Esophagus (tissue), 2 donors: ENCODE results near the gene STAMBPL1. TPM values are rescaled to one million over a fixed set of nuclear protein-coding genes. Genes with fewer than 3 reads are reported as not detected.
"Not testable (repeated sequence)": the region's sequence is repeated elsewhere in the genome, so short reads cannot be mapped to it uniquely, and the experiment has no call there.

Source experiments
- H3K27ac ChIP-seq, 2 donors: one replicate each; pipeline ENCODE4 v1.5.1; 2013; ENCODE audit warnings: low read depth in 2 of 2, mild to moderate bottlenecking in 2 of 2, inconsistent platforms in 1 of 2, low read length in 1 of 2, moderate library complexity in 1 of 2
- H3K27me3 ChIP-seq, 2 donors: one replicate each; pipeline ENCODE4 v1.6.1; 2013; ENCODE audit warnings: low read length in 2 of 2, control low read depth in 1 of 2, mild to moderate bottlenecking in 1 of 2; ENCODE audit not compliant: insufficient read depth in 2 of 2, control insufficient read depth in 1 of 2
- H3K36me3 ChIP-seq, 2 donors: one replicate each; pipeline ENCODE4 v1.6.1; 2013; ENCODE audit warnings: low read length in 1 of 2; ENCODE audit not compliant: control insufficient read depth in 2 of 2, insufficient read depth in 2 of 2
- H3K4me1 ChIP-seq, 2 donors: one replicate each; pipeline ENCODE4 v1.6.1; 2013; ENCODE audit warnings: low read length in 1 of 2; ENCODE audit not compliant: control insufficient read depth in 2 of 2, insufficient read depth in 2 of 2
- H3K4me3 ChIP-seq, 2 donors: one replicate each; pipeline ENCODE4 v1.5.1; 2013; ENCODE audit warnings: low read length in 2 of 2, mild to moderate bottlenecking in 2 of 2, low read depth in 1 of 2, moderate library complexity in 1 of 2
- H3K9me3 ChIP-seq, 2 donors: one replicate each; pipeline ENCODE4 v1.6.1; 2013; ENCODE audit warnings: mild to moderate bottlenecking in 2 of 2, low read depth in 1 of 2, low read length in 1 of 2, moderate library complexity in 1 of 2; ENCODE audit not compliant: control insufficient read depth in 2 of 2, insufficient read depth in 1 of 2
- WGBS, 2 donors: extraction: QIAGEN DNeasy Blood & Tissue Kit; methylation state at CpG; one replicate each; pipeline ENCODE4 v1.1.7; 2013; 5-methylcytosine and 5-hydroxymethylcytosine counted together
- polyA plus RNA-seq, 2 donors: library from polyadenylated mRNA; stranded (reverse); fragments of 200-250 nt; gene quantifications; one replicate each; pipeline ENCODE4 v1.2.3, GENCODE V29; 2013
- donor health status: healthy with polysubstance abuse.
- donor health status: Bipolar disorder and iron deficiency.

Gene STAMBPL1
- polyA plus RNA-seq, 2 donors = 1.6 to 1.9 TPM

- Histone ChIP-seq H3K27me3 (no peaks in the 10 kb centered on the region), H3K36me3 (no peaks in the 10 kb centered on the region)
- WGBS, 2 donors = 75 to 79% methylated on average over 2 of the region's 2 CpGs
These were observed 5.8 kb upstream of the STAMBPL1 start for GRCh38 chr10:88874281-88874680.

GRCh38 chr10:88875081-88875480 lies 5.0 kb upstream of the STAMBPL1 start:
- Histone ChIP-seq H3K4me1 (no peaks in the 10 kb centered on the region), H3K27ac (no peak overlapping the region), H3K27me3 (no peaks in the 10 kb centered on the region), H3K36me3 (no peaks in the 10 kb centered on the region), H3K9me3 (no peaks in the 10 kb centered on the region), H3K4me3 (no peak overlapping the region)

More at GRCh38 chr10:88874281-88874680, 5.8 kb upstream of the STAMBPL1 start:
- Histone ChIP-seq H3K9me3 (no peaks in the 10 kb centered on the region), H3K4me1 (no peaks in the 10 kb centered on the region), H3K27ac (no peak overlapping the region), H3K4me3 (no peak overlapping the region)

- Histone ChIP-seq H3K4me1 (no peaks in the 10 kb centered on the region), H3K4me3 (no peak overlapping the region), H3K27ac (no peak overlapping the region), H3K27me3 (no peaks in the 10 kb centered on the region), H3K9me3 (no peaks in the 10 kb centered on the region), H3K36me3 (no peaks in the 10 kb centered on the region)
- WGBS, 2 donors = 89 to 92% methylated on average over 6 of the region's 6 CpGs
These were observed 2.7 kb upstream of the STAMBPL1 start for GRCh38 chr10:88877298-88877697.

- H3K4me3 ChIP-seq = peak overlapping the region; percentile 84 to 98
- H3K9me3 ChIP-seq = no peaks in the 10 kb centered on the region
- 0% methylated on average over 78 to 84 of the region's 84 CpGs for WGBS, 2 donors
- peak overlapping the region; percentile 89 for H3K27ac ChIP-seq
- H3K4me1 ChIP-seq = no peaks in the 10 kb centered on the region
- H3K36me3 ChIP-seq = no peaks in the 10 kb centered on the region
- no peaks in the 10 kb centered on the region for H3K27me3 ChIP-seq
These were observed 434 bp downstream of the STAMBPL1 start for GRCh38 chr10:88880282-88881076.

DNA sequence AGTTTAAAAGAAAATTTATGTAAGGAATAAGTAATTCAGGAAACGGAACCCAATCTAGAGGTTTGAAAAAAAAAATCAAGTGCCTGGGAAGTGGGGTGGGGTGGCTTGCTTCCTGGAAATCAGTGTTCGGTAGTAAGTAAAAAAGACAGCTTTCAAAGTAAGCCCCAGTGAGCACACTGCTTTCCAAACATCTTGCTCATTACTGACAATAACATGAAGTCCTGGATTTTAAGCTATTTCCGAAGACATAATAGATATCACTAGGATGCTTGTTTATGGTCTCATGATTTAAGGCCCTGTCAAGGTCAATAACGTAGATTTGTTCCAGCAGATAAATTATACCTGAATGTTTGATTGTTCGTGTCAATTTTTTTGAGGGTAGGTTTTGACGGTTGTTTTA lies 1.3 kb downstream of the STAMBPL1 start:
- Histone ChIP-seq H3K4me1 (no peaks in the 10 kb centered on the region), H3K9me3 (no peaks in the 10 kb centered on the region), H3K4me3 (peak overlapping the region in 1 of 2 donors; percentile 84), H3K27ac (peak overlapping the region; percentile 37 to 89), H3K27me3 (no peaks in the 10 kb centered on the region), H3K36me3 (no peaks in the 10 kb centered on the region)
- WGBS, 2 donors = 24 to 33% methylated on average over 6 of the region's 6 CpGs

GRCh38 chr10:88881922-88882645 lies 2.0 kb downstream of the STAMBPL1 start:
- no peaks in the 10 kb centered on the region for H3K4me1 ChIP-seq
- no peaks in the 10 kb centered on the region for H3K36me3 ChIP-seq
- no peaks in the 10 kb centered on the region for H3K27me3 ChIP-seq
- H3K4me3 ChIP-seq = peak overlapping the region in 1 of 2 donors; percentile 84
- peak overlapping the region; percentile 9 to 53 for H3K27ac ChIP-seq
- 50 to 58% methylated on average over 5 of the region's 5 CpGs for WGBS, 2 donors
- no peaks in the 10 kb centered on the region for H3K9me3 ChIP-seq

DNA sequence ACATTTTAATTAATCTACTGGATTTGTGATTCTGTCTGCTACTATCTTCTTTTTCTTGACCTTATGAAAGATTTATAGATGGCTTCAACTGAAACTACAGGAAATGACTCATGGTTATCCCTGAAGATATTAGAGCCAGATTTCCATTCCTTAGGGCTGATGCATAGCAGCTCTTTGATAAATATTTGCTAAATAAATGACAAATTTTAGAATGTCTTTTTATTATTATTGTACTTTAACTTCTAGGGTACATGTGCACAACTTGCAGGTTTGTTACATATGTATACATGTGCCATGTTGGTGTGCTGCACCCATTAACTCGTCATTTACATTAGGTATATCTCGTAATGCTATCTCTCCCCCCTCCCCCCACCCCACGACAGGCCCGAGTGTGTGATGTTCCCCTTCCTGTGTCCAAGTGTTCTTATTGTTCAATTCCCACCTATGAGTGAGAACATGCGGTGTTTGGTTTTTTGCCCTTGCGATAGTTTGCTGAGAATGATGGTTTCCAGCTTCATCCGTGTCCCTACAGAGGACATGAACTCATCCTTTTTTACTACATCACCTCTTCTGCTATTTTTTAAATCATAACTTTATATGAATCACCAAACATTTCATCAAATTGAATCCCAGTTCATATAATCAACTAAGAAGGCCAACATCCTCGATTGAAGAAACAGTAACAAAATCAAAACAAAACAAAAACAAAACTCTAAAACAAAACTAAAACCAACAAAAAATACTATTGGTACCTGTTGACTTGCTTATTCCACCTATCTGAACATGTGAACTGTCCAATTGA lies 2.8 kb downstream of the STAMBPL1 start:
- WGBS, 2 donors = 56 to 60% methylated on average over 8 of the region's 8 CpGs
- H3K4me3 ChIP-seq, H3K9me3 ChIP-seq, H3K27me3 ChIP-seq, H3K27ac ChIP-seq, H3K4me1 ChIP-seq, H3K36me3 ChIP-seq: not testable (repeated sequence)

DNA sequence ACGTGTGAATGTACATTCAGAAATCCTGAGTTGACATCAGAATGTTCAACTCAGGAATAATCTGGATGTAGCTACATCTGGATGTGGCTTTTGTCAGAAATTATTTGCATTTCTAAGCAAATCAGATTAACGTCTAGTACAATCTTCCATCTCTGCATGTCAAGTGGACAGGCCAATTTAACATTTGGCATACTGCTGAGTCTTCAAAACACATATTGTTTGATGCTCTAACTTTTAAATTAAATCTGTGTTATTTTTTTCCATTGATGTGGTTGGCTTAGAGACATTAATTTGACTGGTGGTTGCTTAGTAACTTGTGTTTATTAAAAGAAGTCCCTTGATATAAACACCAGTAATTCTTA lies 3.4 kb downstream of the STAMBPL1 start:
- no peak overlapping the region for H3K4me3 ChIP-seq
- H3K27me3 ChIP-seq = no peaks in the 10 kb centered on the region
- H3K9me3 ChIP-seq = no peaks in the 10 kb centered on the region
- H3K27ac ChIP-seq = no peak overlapping the region
- no peaks in the 10 kb centered on the region for H3K4me1 ChIP-seq
- no peaks in the 10 kb centered on the region for H3K36me3 ChIP-seq
- 52 to 55% methylated on average over 2 of the region's 2 CpGs for WGBS, 2 donors

DNA sequence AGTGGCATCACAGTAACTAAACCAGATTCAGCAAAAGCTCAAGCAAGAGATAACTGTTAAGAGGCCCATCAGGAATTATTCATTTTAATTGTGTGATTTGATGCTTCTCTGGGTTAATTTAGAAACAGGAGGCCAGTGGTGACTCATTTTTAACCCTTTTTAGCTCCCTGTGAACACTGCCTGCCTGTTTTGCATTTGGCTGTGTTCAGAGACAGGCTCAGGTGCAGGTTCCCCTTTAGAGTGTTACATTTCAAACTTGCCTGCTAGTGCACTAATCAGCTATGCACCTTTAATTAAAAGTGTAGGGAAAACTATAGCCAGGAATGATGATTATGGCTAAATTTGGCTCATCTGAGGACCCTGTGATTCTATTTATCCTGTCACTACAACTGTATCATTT lies 6.5 kb downstream of the STAMBPL1 start:
- Histone ChIP-seq H3K9me3 (no peaks in the 10 kb centered on the region), H3K4me3 (no peak overlapping the region), H3K36me3 (no peaks in the 10 kb centered on the region), H3K4me1 (no peaks in the 10 kb centered on the region), H3K27ac (no peak overlapping the region), H3K27me3 (no peaks in the 10 kb centered on the region)
